HG03571 (cell line): ENCODE data around the gene ABO.
"Not testable (repeated sequence)": the region's sequence is repeated elsewhere in the genome, so short reads cannot be mapped to it uniquely, and the experiment has no call there.

Experiments
- ATAC-seq: cut with Tn5 transposase; IDR thresholded peaks from one replicate; pipeline ENCODE4 v1.9.1; 2021; ENCODE audit not compliant: unreplicated experiment

The ABO gene

GRCh38 chr9:133264235-133264764 is 10.7 kb downstream of the ABO start:
- no peak for ATAC-seq

GRCh38 chr9:133263557-133263956 is 11.4 kb downstream of the ABO start:
- ATAC-seq: no peak

GRCh38 chr9:133262226-133262625 is 12.8 kb downstream of the ABO start:
- ATAC-seq: no peak

- ATAC-seq: no peak
These were observed 13.3 kb downstream of the ABO start for GRCh38 chr9:133261753-133262120.

- ATAC-seq: no peak
These were observed 13.8 kb downstream of the ABO start for GRCh38 chr9:133261103-133261752.

- ATAC-seq: no peak
These were observed 14.5 kb downstream of the ABO start for GRCh38 chr9:133260334-133261102.

GRCh38 chr9:133258061-133259015 is 16.7 kb downstream of the ABO start:
- ATAC-seq: no peak

- no peak for ATAC-seq
These were observed 17.5 kb downstream of the ABO start for GRCh38 chr9:133257465-133257956.

GRCh38 chr9:133256686-133257091 is 18.3 kb downstream of the ABO start:
- no peak for ATAC-seq

- ATAC-seq: no peak
These were observed 18.9 kb downstream of the ABO start for GRCh38 chr9:133256136-133256461.

GRCh38 chr9:133255371-133256135 is 19.4 kb downstream of the ABO start:
- ATAC-seq: no peak

GRCh38 chr9:133254471-133254870 is 20.5 kb downstream of the ABO start:
- no peak for ATAC-seq

- no peak for ATAC-seq
These were observed 21.7 kb downstream of the ABO start for GRCh38 chr9:133253268-133253667.

- no peak for ATAC-seq
These were observed 22.5 kb downstream of the ABO start for GRCh38 chr9:133252301-133253020.

- no peak for ATAC-seq
These were observed 23.2 kb downstream of the ABO start for GRCh38 chr9:133251773-133252172.

- not testable (repeated sequence) for ATAC-seq
These were observed 23.8 kb downstream of the ABO start for GRCh38 chr9:133251221-133251620.

- no peak for ATAC-seq
These were observed 24.2 kb downstream of the ABO start for GRCh38 chr9:133250741-133251170.

GRCh38 chr9:133249337-133249736 is 25.7 kb downstream of the ABO start:
- no peak for ATAC-seq

GRCh38 chr9:133248726-133249295 is 26.2 kb downstream of the ABO start:
- ATAC-seq: no peak
